Measurements from ENCODE around the gene GRID2. TPM values are rescaled to one million over a fixed set of nuclear protein-coding genes. Genes with fewer than 3 reads are reported as not detected.

Gene GRID2
- total and polyA plus RNA-seq, 2 of the 13 experiments (the other 11 are each of a cell fraction or from before 2014, with no cell fraction given), result not detected

- Histone ChIP-seq H3K36me3 (replicated peaks in 1 of 2; ENCODE audit: control insufficient read depth in 1 of 2, insufficient read depth in 2 of 2, low read length in 2 of 2) (no peaks in the 10 kb centered on the region), H3K4me3 (replicated peaks in 1 of 3; ENCODE audit: insufficient read depth in 1 of 3, low read depth in 2 of 3, low read length in 3 of 3) (no peak overlapping the region), H3K27ac (ENCODE audit: extremely low read length, insufficient read depth, low read length) (no peak overlapping the region), H3K27me3 (ENCODE audit: control insufficient read depth in 1 of 2, insufficient read depth in 2 of 2, low read length in 2 of 2) (no peaks in the 10 kb centered on the region), H4K20me1 (ENCODE audit: insufficient read depth, low read length) (no peaks in the 10 kb centered on the region), H3K9me3 (ENCODE audit: low read length) (no peaks in the 10 kb centered on the region), H3K4me1 (ENCODE audit: insufficient read depth, low read length) (no peaks in the 10 kb centered on the region), H2AFZ (ENCODE audit: low read length) (no peak overlapping the region), H3K4me2 (ENCODE audit: low read depth, low read length) (no peak overlapping the region), H3K79me2 (ENCODE audit: insufficient read depth, low read length) (no peaks in the 10 kb centered on the region), H3K9ac (ENCODE audit: insufficient read depth, low read depth, low read length) (no peak overlapping the region)
- no peak for TF ChIP-seq ZNF775 (CRISPR knock-in tag; IDR thresholded peaks at IDR 0.05; ENCODE audit: borderline replicate concordance)
- TF ChIP-seq, protein P1, sequence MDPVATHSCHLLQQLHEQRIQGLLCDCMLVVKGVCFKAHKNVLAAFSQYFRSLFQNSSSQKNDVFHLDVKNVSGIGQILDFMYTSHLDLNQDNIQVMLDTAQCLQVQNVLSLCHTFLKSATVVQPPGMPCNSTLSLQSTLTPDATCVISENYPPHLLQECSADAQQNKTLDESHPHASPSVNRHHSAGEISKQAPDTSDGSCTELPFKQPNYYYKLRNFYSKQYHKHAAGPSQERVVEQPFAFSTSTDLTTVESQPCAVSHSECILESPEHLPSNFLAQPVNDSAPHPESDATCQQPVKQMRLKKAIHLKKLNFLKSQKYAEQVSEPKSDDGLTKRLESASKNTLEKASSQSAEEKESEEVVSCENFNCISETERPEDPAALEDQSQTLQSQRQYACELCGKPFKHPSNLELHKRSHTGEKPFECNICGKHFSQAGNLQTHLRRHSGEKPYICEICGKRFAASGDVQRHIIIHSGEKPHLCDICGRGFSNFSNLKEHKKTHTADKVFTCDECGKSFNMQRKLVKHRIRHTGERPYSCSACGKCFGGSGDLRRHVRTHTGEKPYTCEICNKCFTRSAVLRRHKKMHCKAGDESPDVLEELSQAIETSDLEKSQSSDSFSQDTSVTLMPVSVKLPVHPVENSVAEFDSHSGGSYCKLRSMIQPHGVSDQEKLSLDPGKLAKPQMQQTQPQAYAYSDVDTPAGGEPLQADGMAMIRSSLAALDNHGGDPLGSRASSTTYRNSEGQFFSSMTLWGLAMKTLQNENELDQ (CRISPR knock-in tag; IDR thresholded peaks at IDR 0.05; ENCODE audit: borderline replicate concordance), result no peak
- TF ChIP-seq ZNF496 (CRISPR knock-in tag; IDR thresholded peaks at IDR 0.05; ENCODE audit: insufficient replicate concordance), result no peak
- no peak for TF ChIP-seq CCDC6 (CRISPR knock-in tag; IDR thresholded peaks at IDR 0.05)
- no peak for TF ChIP-seq MEIS2 (CRISPR knock-in tag; IDR thresholded peaks at IDR 0.05)
- no peak for TF ChIP-seq ZMYM3 (CRISPR knock-in tag; IDR thresholded peaks at IDR 0.05)
- intact Hi-C loops (cut with micrococcal nuclease; ENCODE audit: unreplicated experiment) (no loop called here), in situ Hi-C loops (cut with HindIII; ENCODE audit: extremely low pct_ligation_motif_present, low pct_unique_long_range_greater_than_20kb) (no loop called here)
- 0% methylated on average over 2 of the region's 2 CpGs for WGBS (ENCODE audit: low lambda C conversion rate)
- ATAC-seq (no peak), DNase-seq (ENCODE audit: low spot score) (no peak), FAIRE-seq (no peak)
- BruUV-seq (replicated peaks), result no TSS peak
- ChIA-PET CTCF (ENCODE audit: low intra/inter-chr PET ratio, low total read pairs) (no interaction called here), POLR2A (no interaction called here)
Measured at GRCh38 chr4:92735025-92735665, 431.4 kb downstream of the GRID2 start.

DNA sequence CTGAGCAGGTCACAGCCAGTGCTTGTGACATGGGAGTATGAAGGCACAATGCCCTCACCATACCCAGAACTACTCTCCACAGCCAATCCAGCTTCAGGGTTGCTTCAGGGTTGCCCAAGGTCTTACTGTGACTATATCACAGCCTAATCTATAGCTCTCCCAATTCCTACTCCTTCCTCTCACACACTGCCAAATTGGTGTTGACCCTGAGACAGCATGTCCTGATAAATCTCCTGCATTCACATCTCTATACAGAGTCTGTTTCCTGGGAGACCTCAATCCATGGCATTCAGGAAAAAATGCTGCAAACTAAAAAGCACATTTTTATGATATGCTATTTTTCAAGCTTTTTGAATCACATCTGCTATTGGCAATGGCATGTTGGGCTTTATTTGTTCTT is 456.7 kb downstream of the GRID2 start:
- ATAC-seq (no peak), FAIRE-seq (no peak), DNase-seq (ENCODE audit: low spot score) (no peak)
- Histone ChIP-seq H3K36me3 (replicated peaks in 1 of 2; ENCODE audit: control insufficient read depth in 1 of 2, insufficient read depth in 2 of 2, low read length in 2 of 2) (no peaks in the 10 kb centered on the region), H3K27ac (ENCODE audit: extremely low read length, insufficient read depth, low read length) (no peak overlapping the region), H3K4me1 (ENCODE audit: insufficient read depth, low read length) (no peaks in the 10 kb centered on the region), H3K4me2 (ENCODE audit: low read depth, low read length) (no peak overlapping the region), H3K79me2 (ENCODE audit: insufficient read depth, low read length) (no peaks in the 10 kb centered on the region), H4K20me1 (ENCODE audit: insufficient read depth, low read length) (no peaks in the 10 kb centered on the region), H3K9me3 (ENCODE audit: low read length) (no peaks in the 10 kb centered on the region), H3K9ac (ENCODE audit: insufficient read depth, low read depth, low read length) (no peak overlapping the region), H3K4me3 (replicated peaks in 1 of 3; ENCODE audit: insufficient read depth in 1 of 3, low read depth in 2 of 3, low read length in 3 of 3) (no peak overlapping the region), H2AFZ (ENCODE audit: low read length) (no peak overlapping the region), H3K27me3 (ENCODE audit: control insufficient read depth in 1 of 2, insufficient read depth in 2 of 2, low read length in 2 of 2) (no peaks in the 10 kb centered on the region)
- ChIA-PET POLR2A (no interaction called here), CTCF (ENCODE audit: low intra/inter-chr PET ratio, low total read pairs) (no interaction called here)
- no TSS peak for BruUV-seq (replicated peaks)
- intact Hi-C loops (cut with micrococcal nuclease; ENCODE audit: unreplicated experiment) (no loop called here), in situ Hi-C loops (cut with HindIII; ENCODE audit: extremely low pct_ligation_motif_present, low pct_unique_long_range_greater_than_20kb) (no loop called here)
- no peak for TF ChIP-seq ZNF670 (CRISPR knock-in tag; IDR thresholded peaks at IDR 0.05; ENCODE audit: borderline replicate concordance)
- no peak for TF ChIP-seq ZNF850 (CRISPR knock-in tag; conservative IDR thresholded peaks at IDR 0.05)
- no peak for TF ChIP-seq ZKSCAN8 (CRISPR knock-in tag; IDR thresholded peaks at IDR 0.05; ENCODE audit: borderline replicate concordance)
- TF ChIP-seq SRSF4 (IDR thresholded peaks at IDR 0.05; ENCODE audit: low read depth, low read length, poor library complexity, severe bottlenecking), result no peak
- no peak for TF ChIP-seq ATF2 (CRISPR knock-in tag; IDR thresholded peaks at IDR 0.05)
- TF ChIP-seq ZNF891 (CRISPR knock-in tag; IDR thresholded peaks at IDR 0.05), result no peak
- no peak for TF ChIP-seq PCBP1 (IDR thresholded peaks at IDR 0.05; ENCODE audit: borderline replicate concordance, low read depth, low read length)
- TF ChIP-seq ZNF598 (CRISPR knock-in tag; IDR thresholded peaks at IDR 0.05; ENCODE audit: borderline replicate concordance), result no peak

Measured in HepG2 (cell line).